GM18951 (cell line): ENCODE results near the gene TBC1D2B.

Experiments
- POLR2A ChIP-seq: IDR thresholded peaks from 4 replicates; pipeline ENCODE4 v1.6.1; 2011; ENCODE audit warnings: mild to moderate bottlenecking; ENCODE audit not compliant: insufficient read length, insufficient read depth; ENCODE audit errors: extremely low read depth
- in situ Hi-C: fragments of 300-500 bp; cut with MboI; formaldehyde crosslinking; loops from one replicate; pipeline ENCODE4 v1.12.0; 2022; ENCODE audit warnings: low sequenced_read_pairs, mixed read lengths, inconsistent platforms; ENCODE audit not compliant: unreplicated experiment

TBC1D2B gene

GRCh38 chr15:78051596-78051995, 25.9 kb downstream of the TBC1D2B start:
- TF ChIP-seq POLR2A: no peak
- in situ Hi-C loops: no loop called here

DNA sequence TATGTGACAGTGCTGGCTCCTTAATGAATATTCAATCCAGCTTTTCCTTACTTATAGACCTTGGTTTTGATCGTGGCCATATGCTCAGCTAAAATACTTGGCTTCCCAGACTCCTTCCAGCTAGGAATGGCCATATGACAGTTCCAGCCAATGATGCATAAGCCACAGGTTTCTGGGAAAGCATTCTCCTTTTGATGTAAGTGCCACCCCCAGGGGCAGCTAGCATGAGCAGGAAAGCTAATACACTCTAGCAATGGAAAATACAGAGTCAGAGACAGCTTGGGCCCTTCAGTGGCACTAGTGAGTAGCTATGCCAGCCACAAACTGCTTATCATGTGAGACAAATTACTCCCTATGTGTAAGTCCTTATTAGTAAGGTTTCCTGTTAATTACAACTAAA, 26.7 kb downstream of the TBC1D2B start:
- no peak for TF ChIP-seq POLR2A
- in situ Hi-C loops: no loop called here

DNA sequence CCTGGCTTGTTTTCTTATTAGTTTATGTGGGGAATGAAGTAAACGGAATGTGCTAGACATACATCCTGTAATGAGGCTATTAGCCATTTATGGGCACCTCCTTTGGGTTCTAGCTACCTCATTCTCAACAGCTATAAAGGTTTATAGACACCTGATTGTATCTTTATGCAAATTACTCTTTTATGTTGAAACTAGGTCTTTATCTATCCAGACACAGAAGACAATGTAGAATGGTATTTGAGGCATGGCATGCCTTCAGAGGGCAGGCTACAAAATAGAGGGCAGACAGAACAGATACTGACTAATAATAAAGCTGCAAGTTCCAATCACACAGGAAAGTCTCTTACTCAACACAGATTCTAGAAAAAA, 27.1 kb downstream of the TBC1D2B start:
- TF ChIP-seq POLR2A: no peak
- in situ Hi-C loops: no loop called here

DNA sequence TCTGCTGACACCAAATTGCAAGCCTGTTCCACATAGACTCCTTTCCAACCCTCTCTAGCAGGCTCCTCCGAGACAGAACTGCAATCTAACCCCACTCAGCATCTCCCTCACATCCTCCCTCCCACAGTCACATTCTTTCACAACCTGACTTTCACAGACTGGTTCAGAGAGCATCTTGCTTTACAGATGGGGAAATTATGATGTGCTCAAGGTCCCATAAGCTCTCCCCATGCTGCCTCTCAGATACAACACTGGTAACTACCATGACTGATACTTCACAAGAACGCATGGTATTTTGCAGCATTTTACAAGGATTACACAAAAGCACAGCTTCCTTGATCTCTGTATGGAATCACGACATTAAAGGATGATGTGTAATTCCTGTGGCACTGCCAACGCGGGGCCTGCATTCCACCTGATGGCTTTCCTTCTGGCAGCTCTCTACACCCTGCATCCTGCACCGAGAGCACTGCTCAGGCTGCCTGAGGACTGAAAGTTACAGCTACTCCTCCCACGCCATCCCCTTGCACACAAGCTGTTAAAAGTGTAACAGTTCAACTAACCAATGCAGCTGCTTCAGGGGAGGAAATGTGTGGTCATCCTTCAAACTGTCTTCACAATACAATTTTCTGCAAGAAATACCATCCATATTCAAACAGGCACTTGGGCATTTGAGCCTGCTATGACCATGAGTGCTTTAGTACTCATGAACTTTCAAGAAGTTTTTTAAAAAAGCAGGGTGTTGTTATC, 27.6 kb downstream of the TBC1D2B start:
- in situ Hi-C loops: no loop called here
- TF ChIP-seq POLR2A: no peak

DNA sequence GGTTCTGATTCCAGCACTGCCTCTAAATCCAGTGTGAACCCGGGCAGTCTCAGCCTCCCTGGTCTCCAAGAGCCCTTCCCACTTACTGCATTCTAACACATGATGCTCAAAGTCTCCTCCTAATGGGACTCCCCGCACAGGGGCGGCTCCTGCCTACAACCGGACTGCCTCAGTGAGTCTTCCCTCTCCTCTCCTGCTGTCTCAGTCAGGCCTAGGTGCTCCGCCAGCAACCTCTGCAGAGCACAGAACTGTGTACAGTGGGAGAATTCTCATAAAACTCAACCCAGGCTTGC, 28.9 kb downstream of the TBC1D2B start:
- in situ Hi-C loops: no loop called here
- TF ChIP-seq POLR2A: no peak

DNA sequence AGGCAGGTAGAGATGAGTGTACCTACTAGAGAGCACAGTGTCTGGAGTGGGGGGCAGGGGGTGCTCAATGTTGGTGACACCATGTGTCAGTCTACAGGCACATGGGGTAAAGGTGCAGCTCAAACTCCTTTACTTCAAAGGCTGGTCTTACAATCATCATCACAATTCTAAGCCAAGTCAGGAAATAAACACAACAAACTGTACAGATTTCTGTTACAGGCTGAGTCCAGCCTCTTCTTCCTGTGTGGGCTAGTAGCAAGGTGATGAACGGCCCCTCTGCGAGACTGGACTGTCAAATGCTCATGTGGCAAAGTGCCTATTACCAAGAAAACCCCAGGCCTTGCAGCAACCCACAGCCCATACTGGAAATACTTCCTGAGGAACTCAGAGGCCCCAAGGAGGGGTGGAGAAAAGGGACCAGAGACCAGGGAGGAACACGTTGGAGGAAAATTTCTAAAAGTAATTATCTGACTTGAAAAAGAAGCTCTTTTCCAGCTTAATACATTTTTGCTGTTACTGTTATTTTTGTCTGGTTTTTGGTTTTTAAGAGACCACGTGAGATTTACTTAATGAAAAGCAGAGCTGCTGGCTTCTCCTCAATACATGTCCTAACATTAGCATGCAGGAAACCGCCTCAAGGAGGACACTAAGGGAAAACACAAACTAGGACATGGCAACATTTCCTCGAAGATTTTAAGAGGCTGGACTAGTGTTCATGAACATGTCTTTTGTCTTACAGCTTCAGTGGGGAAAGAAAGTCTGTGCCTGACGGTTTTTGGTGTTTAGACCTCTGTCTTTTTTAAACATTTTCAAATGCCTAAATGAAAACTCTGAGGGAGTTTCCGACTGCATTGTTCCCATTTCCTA, 29.5 kb downstream of the TBC1D2B start:
- in situ Hi-C loops: no loop called here
- no peak for TF ChIP-seq POLR2A

- in situ Hi-C loops: no loop called here
- no peak for TF ChIP-seq POLR2A
Measured at GRCh38 chr15:78046796-78047341, 30.6 kb downstream of the TBC1D2B start.

DNA sequence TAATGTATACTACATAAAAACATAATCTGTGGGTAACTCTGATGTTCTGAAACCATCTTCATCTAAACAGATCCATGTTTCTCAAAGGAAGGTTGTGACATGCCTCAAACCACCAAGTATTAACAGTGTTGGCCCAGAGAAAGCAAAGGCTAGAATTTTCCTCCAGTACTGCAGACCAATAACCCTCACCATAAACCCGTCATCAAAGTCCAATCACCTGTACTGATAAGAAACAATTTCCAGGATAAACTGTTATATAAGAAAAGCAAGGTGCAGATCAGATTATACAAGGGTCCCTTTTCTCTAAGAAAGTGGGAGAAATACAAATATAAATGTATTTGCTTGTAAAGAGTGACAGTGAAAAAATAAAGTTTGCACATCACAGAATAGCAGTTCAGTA, 32.3 kb downstream of the TBC1D2B start:
- TF ChIP-seq POLR2A: no peak
- in situ Hi-C loops: no loop called here

DNA sequence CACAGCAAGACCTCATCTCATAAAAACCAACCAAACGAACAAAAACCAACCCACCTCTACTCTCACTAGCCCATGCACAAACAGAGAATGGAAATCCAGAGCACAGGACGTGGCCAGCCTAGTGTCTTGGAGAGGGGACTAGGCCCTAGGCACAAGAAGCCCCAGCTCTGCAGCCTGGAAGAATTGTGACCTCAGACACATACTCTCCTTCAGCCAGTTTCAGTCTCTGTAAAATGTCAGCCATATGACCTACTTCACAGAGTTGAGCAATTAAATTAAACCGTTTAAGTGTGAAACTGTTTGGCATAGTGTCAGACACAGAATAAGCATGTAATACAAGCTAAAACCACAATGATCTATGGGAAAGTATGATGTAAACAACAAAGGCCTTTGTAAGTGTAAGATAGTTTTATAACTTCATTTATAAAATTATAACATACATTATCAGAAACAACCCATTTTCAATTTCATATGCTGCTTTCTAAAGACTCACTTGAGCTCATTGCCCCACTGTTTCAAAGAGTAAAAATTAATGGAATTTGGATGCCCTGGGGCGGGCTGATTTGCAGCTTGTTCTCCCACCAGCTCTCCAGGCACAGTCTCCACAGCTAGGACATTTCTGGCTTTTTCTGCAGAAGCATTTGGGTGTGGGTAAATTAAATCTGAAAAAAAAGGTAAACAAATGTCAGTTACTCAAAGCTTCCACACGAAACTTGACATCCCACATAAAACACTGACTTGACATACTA, 32.9 kb downstream of the TBC1D2B start:
- in situ Hi-C loops: no loop called here
- no peak for TF ChIP-seq POLR2A

GRCh38 chr15:78041946-78042345, 35.6 kb downstream of the TBC1D2B start:
- in situ Hi-C loops: no loop called here
- no peak for TF ChIP-seq POLR2A

DNA sequence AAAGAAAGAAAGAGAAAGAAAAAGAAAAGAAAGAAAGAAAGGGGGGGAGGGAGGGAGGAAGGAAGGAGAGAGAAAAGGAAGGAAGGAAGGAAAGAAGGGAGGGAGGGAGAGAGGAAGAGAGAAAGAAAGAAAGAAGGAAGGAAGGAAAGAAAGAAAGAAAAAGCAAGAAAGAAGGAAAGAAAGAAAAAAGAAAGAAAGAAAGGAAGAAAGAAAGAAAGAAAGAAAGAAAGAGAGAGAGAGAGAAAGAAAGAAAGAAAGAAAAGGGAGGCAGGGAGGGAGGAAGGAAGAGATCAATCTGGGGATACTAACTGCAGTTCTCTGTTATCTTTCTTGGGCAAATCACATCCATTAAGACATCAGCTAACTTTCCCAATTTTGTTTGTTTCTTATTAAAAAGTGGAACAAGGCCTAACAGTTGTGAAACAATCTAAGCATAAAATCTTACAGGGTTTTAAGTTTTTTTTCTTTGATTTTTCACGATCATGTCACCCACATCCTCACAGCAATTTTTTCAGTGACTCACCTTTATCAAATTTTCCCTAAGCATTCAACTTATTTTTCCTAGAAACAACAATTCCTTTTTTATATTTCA, 36.8 kb downstream of the TBC1D2B start:
- no peak for TF ChIP-seq POLR2A
- in situ Hi-C loops: no loop called here

DNA sequence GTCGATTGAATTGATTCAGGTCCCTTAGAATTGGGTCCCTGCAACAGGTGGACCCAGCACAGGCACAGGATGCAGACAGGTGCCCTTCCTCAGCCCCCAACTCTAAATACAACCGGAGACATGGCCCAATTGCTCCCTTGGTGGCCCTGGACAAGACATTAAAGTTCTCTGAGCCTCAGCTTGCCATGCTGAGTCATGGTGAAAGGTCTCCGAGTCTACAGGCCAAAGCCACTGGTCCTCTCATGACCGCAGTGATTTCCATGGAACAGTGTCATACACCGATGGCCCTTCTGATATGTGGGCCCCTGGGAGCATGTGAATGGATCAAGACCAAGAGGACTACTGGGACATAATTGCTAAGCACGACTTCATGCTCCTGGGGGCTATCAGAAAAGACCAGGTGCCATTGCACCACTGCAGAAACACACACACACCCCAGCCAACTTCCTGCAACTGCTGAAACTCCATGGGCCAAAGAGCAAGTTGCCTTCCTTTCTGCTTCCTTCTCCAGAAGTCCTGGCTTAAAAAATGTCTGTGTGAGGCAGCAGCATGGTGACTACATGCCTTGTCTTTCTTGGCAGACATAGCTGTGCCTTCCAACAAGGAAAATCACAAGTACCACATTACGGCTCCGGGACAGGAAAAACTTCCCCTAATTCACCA, 38.8 kb downstream of the TBC1D2B start:
- in situ Hi-C loops: no loop called here
- TF ChIP-seq POLR2A: no peak
